GM12891 (cell line): Measurements from ENCODE around the gene ZNF341.

Experiments used
- POLR2A ChIP-seq: IDR thresholded peaks from 2 replicates; pipeline ENCODE4 v1.6.1; 2011; ENCODE audit warnings: low read depth, low read length, control low read depth
- SPI1 ChIP-seq: IDR thresholded peaks from 2 replicates; pipeline ENCODE4 v1.6.1; 2011; ENCODE audit warnings: low read depth, low read length, control low read depth
- TAF1 ChIP-seq: IDR thresholded peaks from 2 replicates; pipeline ENCODE4 v1.6.1; 2011; ENCODE audit warnings: low read depth, low read length, control low read depth

DNA sequence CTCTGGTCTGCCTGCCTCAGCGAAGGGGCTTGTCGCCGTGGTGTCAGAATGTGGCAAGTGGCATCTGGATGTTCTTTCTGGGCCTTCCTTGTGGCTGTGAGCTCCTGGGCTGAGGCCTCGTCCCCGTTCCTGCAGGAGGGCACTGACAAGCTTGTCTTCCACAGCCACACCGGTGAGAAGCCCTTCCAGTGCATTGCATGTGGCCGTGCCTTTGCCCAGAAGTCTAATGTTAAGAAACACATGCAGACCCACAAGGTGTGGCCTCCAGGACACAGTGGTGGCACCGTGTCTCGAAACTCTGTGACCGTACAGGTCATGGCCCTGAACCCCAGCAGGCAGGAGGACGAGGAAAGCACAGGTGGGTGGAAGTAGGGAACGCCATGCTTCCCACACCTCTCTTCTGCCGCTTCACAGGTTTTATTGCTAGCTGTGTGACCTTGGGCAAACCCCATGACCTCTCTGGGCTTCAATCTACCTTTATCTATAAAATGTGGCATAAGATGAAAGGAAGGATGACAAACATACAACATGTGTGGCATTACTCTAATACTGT lies 30.0 kb downstream of the ZNF341 start:
- TF ChIP-seq POLR2A (no peak), SPI1 (no peak), TAF1 (no peak)
